ENCODE results near the gene CHL1. TPM values are rescaled to one million over a fixed set of nuclear protein-coding genes. Genes with fewer than 3 reads are reported as not detected.

CHL1 gene
- total RNA-seq, 5 donors from 2014 or later (not counting 1 experiment from before 2014, with no cell fraction given) = 0.06 to 0.46 (median 0.18) TPM; not detected in 2

- 60% methylated on average over 1 of the region's 4 CpGs for WGBS (ENCODE audit: insufficient coverage)
- no peaks in the 10 kb centered on the region for H3K27me3 ChIP-seq (replicated peaks in 1 of 2; ENCODE audit: control insufficient read depth in 2 of 2, extremely low read depth in 1 of 2, insufficient read depth in 2 of 2, low read length in 1 of 2)
- ChIA-PET CTCF (no interaction called here), POLR2A (no interaction called here)
- no peaks in the 10 kb centered on the region for H3K27me3 Mint-ChIP-seq
- H3K9me3 Mint-ChIP-seq = peaks cover 0 to 3% (median 0%) of the 10 kb centered on the region in 3 donors
- H3K4me3 ChIP-seq (ENCODE audit: control insufficient read depth in 1 of 2, extremely low read depth in 1 of 2, low read length in 1 of 2) = no peak overlapping the region
- no peak overlapping the region for H3K4me3 Mint-ChIP-seq
- H3K9me3 ChIP-seq = no peaks in the 10 kb centered on the region
- H3K4me1 ChIP-seq (ENCODE audit: control insufficient read depth in 1 of 2, extremely low read depth in 1 of 2, insufficient read depth in 2 of 2, low read length in 2 of 2) = no peaks in the 10 kb centered on the region
- H3K4me1 Mint-ChIP-seq = no peaks in the 10 kb centered on the region
- H3K27ac ChIP-seq (ENCODE audit: low read length) = no peak overlapping the region
- ATAC-seq (replicated peaks in 1 of 4) (no peak), DNase-seq (no peak)
- no peaks in the 10 kb centered on the region for H3K36me3 ChIP-seq (ENCODE audit: control insufficient read depth in 2 of 2, extremely low read depth in 1 of 2, insufficient read depth in 1 of 2, low read length in 1 of 2)
- H3K27ac Mint-ChIP-seq = no peak overlapping the region
- H3K36me3 Mint-ChIP-seq = no peaks in the 10 kb centered on the region
Observed at GRCh38 chr3:350871-351371, 154.4 kb downstream of the CHL1 start.

DNA sequence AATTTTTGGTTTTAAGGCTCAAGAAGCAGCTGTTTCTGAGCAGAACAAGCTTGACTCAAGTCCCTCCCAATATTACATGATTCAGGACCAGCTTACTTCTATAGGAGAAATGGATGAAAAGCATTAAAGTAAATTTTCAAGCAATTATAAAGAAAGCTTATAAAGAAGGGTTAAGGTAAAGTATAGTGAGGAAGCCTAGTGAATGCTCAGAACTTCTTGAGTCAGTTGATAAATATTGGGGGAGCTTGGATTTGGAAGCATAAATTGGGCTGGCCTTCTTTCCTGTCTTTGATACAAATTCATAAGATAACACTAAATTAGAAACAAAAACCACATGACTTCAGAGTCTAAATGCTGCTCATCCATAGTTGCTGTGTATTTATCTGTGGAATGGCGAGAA is 156.0 kb downstream of the CHL1 start:
- ATAC-seq (replicated peaks in 1 of 4) (no peak), DNase-seq (no peak)
- CTCF ChIA-PET = no interaction called here
- H3K27ac ChIP-seq (ENCODE audit: low read length) = no peak overlapping the region
- WGBS (ENCODE audit: insufficient coverage) = no CpG with 5 or more reads among the region's 1 CpG
- H3K4me1 Mint-ChIP-seq = no peaks in the 10 kb centered on the region
- no peak overlapping the region for H3K4me3 Mint-ChIP-seq
- H3K27ac Mint-ChIP-seq = no peak overlapping the region
- no peaks in the 10 kb centered on the region for H3K27me3 Mint-ChIP-seq
- H3K4me3 ChIP-seq (ENCODE audit: control insufficient read depth in 1 of 2, extremely low read depth in 1 of 2, low read length in 1 of 2) = no peak overlapping the region
- POLR2A ChIA-PET = no interaction called here
- peaks cover 0 to 8% (median 0%) of the 10 kb centered on the region in 3 donors for H3K9me3 Mint-ChIP-seq
- H3K36me3 ChIP-seq (ENCODE audit: control insufficient read depth in 2 of 2, extremely low read depth in 1 of 2, insufficient read depth in 1 of 2, low read length in 1 of 2) = no peaks in the 10 kb centered on the region
- no peaks in the 10 kb centered on the region for H3K27me3 ChIP-seq (replicated peaks in 1 of 2; ENCODE audit: control insufficient read depth in 2 of 2, extremely low read depth in 1 of 2, insufficient read depth in 2 of 2, low read length in 1 of 2)
- no peaks in the 10 kb centered on the region for H3K9me3 ChIP-seq
- H3K36me3 Mint-ChIP-seq = no peaks in the 10 kb centered on the region
- H3K4me1 ChIP-seq (ENCODE audit: control insufficient read depth in 1 of 2, extremely low read depth in 1 of 2, insufficient read depth in 2 of 2, low read length in 2 of 2) = no peaks in the 10 kb centered on the region

DNA sequence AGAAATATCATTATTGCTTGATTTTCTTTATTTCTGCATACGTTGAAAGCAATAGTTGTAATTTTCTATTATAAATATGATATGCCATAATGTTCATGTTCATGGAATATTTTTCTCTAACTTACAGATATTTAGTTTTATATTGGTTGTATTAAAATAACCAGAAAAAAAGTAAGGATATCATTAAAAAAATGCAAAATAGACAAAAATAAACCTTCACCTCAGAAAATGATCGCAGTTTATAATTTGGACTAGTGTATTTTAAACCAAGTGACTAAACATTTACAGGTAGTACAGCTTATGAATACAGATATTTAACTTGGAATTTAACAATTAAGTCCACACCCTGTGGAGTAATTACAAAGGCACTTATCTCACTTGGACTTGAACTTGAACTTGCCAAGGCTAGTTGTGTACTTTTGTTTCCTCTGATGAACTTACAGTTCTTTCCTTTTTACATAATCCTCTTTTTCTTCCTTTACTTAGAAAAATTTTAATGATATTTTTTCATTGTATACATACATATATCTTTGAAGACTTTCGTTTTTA is 156.7 kb downstream of the CHL1 start:
- Histone ChIP-seq H3K4me1 (ENCODE audit: control insufficient read depth in 1 of 2, extremely low read depth in 1 of 2, insufficient read depth in 2 of 2, low read length in 2 of 2) (no peaks in the 10 kb centered on the region), H3K36me3 (ENCODE audit: control insufficient read depth in 2 of 2, extremely low read depth in 1 of 2, insufficient read depth in 1 of 2, low read length in 1 of 2) (no peaks in the 10 kb centered on the region), H3K27ac (ENCODE audit: low read length) (no peak overlapping the region), H3K4me3 (ENCODE audit: control insufficient read depth in 1 of 2, extremely low read depth in 1 of 2, low read length in 1 of 2) (no peak overlapping the region), H3K9me3 (no peaks in the 10 kb centered on the region), H3K27me3 (replicated peaks in 1 of 2; ENCODE audit: control insufficient read depth in 2 of 2, extremely low read depth in 1 of 2, insufficient read depth in 2 of 2, low read length in 1 of 2) (no peaks in the 10 kb centered on the region)
- no peak overlapping the region for H3K27ac Mint-ChIP-seq
- POLR2A ChIA-PET = no interaction called here
- no CpG with 5 or more reads among the region's 3 CpGs for WGBS (ENCODE audit: insufficient coverage)
- H3K27me3 Mint-ChIP-seq = no peaks in the 10 kb centered on the region
- CTCF ChIA-PET = interaction anchor here in 1 of 2 donors (1.5 kb wide), 1 partner anchor 10 kb away, joined by 3 read pairs; no protein-coding TSS in a partner anchor
- H3K9me3 Mint-ChIP-seq = peaks cover 0 to 8% (median 0%) of the 10 kb centered on the region in 3 donors
- no peak for ATAC-seq (replicated peaks in 1 of 4)
- DNase-seq = no peak
- H3K4me3 Mint-ChIP-seq = no peak overlapping the region
- H3K36me3 Mint-ChIP-seq = no peaks in the 10 kb centered on the region
- no peaks in the 10 kb centered on the region for H3K4me1 Mint-ChIP-seq

GRCh38 chr3:354432-354831 is 157.9 kb downstream of the CHL1 start:
- DNase-seq = peak in 2 of 35 experiments; percentile 3 to 19
- Mint-ChIP-seq H3K36me3 (no peaks in the 10 kb centered on the region), H3K4me3 (no peak overlapping the region), H3K27me3 (no peaks in the 10 kb centered on the region), H3K4me1 (no peaks in the 10 kb centered on the region), H3K27ac (no peak overlapping the region), H3K9me3 (peaks cover 0 to 9% (median under 1%) of the 10 kb centered on the region in 3 donors)
- Histone ChIP-seq H3K27ac (ENCODE audit: low read length) (no peak overlapping the region), H3K36me3 (ENCODE audit: control insufficient read depth in 2 of 2, extremely low read depth in 1 of 2, insufficient read depth in 1 of 2, low read length in 1 of 2) (no peaks in the 10 kb centered on the region), H3K27me3 (replicated peaks in 1 of 2; ENCODE audit: control insufficient read depth in 2 of 2, extremely low read depth in 1 of 2, insufficient read depth in 2 of 2, low read length in 1 of 2) (no peaks in the 10 kb centered on the region), H3K4me1 (ENCODE audit: control insufficient read depth in 1 of 2, extremely low read depth in 1 of 2, insufficient read depth in 2 of 2, low read length in 2 of 2) (no peaks in the 10 kb centered on the region), H3K4me3 (ENCODE audit: control insufficient read depth in 1 of 2, extremely low read depth in 1 of 2, low read length in 1 of 2) (no peak overlapping the region), H3K9me3 (no peaks in the 10 kb centered on the region)
- no peak for ATAC-seq (replicated peaks in 1 of 4)
- POLR2A ChIA-PET = no interaction called here
- CTCF ChIA-PET = interaction anchor here (0.6 to 1.5 kb wide), 3 partner anchors 9 to 174 kb away, joined by 3 to 10 read pairs (median 4); no protein-coding TSS in a partner anchor
- WGBS (ENCODE audit: insufficient coverage) = 80% methylated on average over 1 of the region's 3 CpGs

- ChIA-PET CTCF (interaction anchor here in 1 of 2 donors (0.6 kb wide), 1 partner anchor 8 kb away, joined by 4 read pairs; no protein-coding TSS in a partner anchor), POLR2A (no interaction called here)
- no peak overlapping the region for H3K27ac Mint-ChIP-seq
- H3K4me1 Mint-ChIP-seq = no peaks in the 10 kb centered on the region
- H3K27me3 Mint-ChIP-seq = no peaks in the 10 kb centered on the region
- no peak overlapping the region for H3K4me3 ChIP-seq (ENCODE audit: control insufficient read depth in 1 of 2, extremely low read depth in 1 of 2, low read length in 1 of 2)
- H3K36me3 ChIP-seq (ENCODE audit: control insufficient read depth in 2 of 2, extremely low read depth in 1 of 2, insufficient read depth in 1 of 2, low read length in 1 of 2) = no peaks in the 10 kb centered on the region
- no peaks in the 10 kb centered on the region for H3K36me3 Mint-ChIP-seq
- WGBS (ENCODE audit: insufficient coverage) = 62% methylated on average over 4 of the region's 8 CpGs
- H3K4me1 ChIP-seq (ENCODE audit: control insufficient read depth in 1 of 2, extremely low read depth in 1 of 2, insufficient read depth in 2 of 2, low read length in 2 of 2) = no peaks in the 10 kb centered on the region
- no peaks in the 10 kb centered on the region for H3K9me3 ChIP-seq
- ATAC-seq (replicated peaks in 1 of 4) (no peak), DNase-seq (no peak)
- peaks cover 0 to 10% (median 4%) of the 10 kb centered on the region in 3 donors for H3K9me3 Mint-ChIP-seq
- H3K27ac ChIP-seq (ENCODE audit: low read length) = no peak overlapping the region
- no peaks in the 10 kb centered on the region for H3K27me3 ChIP-seq (replicated peaks in 1 of 2; ENCODE audit: control insufficient read depth in 2 of 2, extremely low read depth in 1 of 2, insufficient read depth in 2 of 2, low read length in 1 of 2)
- no peak overlapping the region for H3K4me3 Mint-ChIP-seq
Observed at GRCh38 chr3:355622-356021, 159.1 kb downstream of the CHL1 start.

DNA sequence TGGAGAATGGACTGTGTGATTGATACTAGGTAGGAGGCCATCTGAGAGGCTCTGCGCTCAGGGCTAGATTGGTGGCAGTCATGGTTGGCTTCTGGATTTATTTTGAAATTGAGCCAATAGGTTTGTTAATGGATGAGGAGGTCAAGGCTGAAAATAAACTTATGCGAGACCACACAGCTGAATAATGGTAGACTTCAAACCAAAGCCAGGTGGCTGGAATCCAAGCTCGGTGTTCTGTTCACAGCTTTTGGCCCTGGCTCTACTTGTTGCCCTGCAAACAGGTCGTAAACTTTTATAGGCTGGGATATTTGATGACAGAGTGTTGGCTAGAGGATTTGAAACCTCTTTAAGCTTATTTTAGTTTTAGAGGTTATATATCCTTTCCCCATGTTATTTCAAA is 160.4 kb downstream of the CHL1 start:
- Mint-ChIP-seq H3K27ac (no peak overlapping the region), H3K4me3 (no peak overlapping the region), H3K4me1 (no peaks in the 10 kb centered on the region), H3K27me3 (no peaks in the 10 kb centered on the region), H3K9me3 (peaks cover 6 to 13% (median 9%) of the 10 kb centered on the region in 3 donors), H3K36me3 (no peaks in the 10 kb centered on the region)
- no peaks in the 10 kb centered on the region for H3K9me3 ChIP-seq
- no peak overlapping the region for H3K4me3 ChIP-seq (ENCODE audit: control insufficient read depth in 1 of 2, extremely low read depth in 1 of 2, low read length in 1 of 2)
- WGBS (ENCODE audit: insufficient coverage) = 86% methylated on average over 3 of the region's 4 CpGs
- no peaks in the 10 kb centered on the region for H3K27me3 ChIP-seq (replicated peaks in 1 of 2; ENCODE audit: control insufficient read depth in 2 of 2, extremely low read depth in 1 of 2, insufficient read depth in 2 of 2, low read length in 1 of 2)
- ChIA-PET CTCF (no interaction called here), POLR2A (interaction anchor here in 1 of 2 donors (0.6 kb wide), 1 partner anchor 75 kb away, joined by 3 read pairs; no protein-coding TSS in a partner anchor)
- DNase-seq (no peak), ATAC-seq (replicated peaks in 1 of 4) (no peak)
- no peaks in the 10 kb centered on the region for H3K4me1 ChIP-seq (ENCODE audit: control insufficient read depth in 1 of 2, extremely low read depth in 1 of 2, insufficient read depth in 2 of 2, low read length in 2 of 2)
- H3K36me3 ChIP-seq (ENCODE audit: control insufficient read depth in 2 of 2, extremely low read depth in 1 of 2, insufficient read depth in 1 of 2, low read length in 1 of 2) = no peaks in the 10 kb centered on the region
- no peak overlapping the region for H3K27ac ChIP-seq (ENCODE audit: low read length)
